NCI-H524 (cell line): ENCODE data around the gene HS1BP3.

Source experiments
- DNase-seq, 2 experiments: peaks; one replicate each; lab custom pipeline; 2025; lab: John Stamatoyannopoulos, UW

HS1BP3 gene, protein sequence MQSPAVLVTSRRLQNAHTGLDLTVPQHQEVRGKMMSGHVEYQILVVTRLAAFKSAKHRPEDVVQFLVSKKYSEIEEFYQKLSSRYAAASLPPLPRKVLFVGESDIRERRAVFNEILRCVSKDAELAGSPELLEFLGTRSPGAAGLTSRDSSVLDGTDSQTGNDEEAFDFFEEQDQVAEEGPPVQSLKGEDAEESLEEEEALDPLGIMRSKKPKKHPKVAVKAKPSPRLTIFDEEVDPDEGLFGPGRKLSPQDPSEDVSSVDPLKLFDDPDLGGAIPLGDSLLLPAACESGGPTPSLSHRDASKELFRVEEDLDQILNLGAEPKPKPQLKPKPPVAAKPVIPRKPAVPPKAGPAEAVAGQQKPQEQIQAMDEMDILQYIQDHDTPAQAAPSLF

DNA sequence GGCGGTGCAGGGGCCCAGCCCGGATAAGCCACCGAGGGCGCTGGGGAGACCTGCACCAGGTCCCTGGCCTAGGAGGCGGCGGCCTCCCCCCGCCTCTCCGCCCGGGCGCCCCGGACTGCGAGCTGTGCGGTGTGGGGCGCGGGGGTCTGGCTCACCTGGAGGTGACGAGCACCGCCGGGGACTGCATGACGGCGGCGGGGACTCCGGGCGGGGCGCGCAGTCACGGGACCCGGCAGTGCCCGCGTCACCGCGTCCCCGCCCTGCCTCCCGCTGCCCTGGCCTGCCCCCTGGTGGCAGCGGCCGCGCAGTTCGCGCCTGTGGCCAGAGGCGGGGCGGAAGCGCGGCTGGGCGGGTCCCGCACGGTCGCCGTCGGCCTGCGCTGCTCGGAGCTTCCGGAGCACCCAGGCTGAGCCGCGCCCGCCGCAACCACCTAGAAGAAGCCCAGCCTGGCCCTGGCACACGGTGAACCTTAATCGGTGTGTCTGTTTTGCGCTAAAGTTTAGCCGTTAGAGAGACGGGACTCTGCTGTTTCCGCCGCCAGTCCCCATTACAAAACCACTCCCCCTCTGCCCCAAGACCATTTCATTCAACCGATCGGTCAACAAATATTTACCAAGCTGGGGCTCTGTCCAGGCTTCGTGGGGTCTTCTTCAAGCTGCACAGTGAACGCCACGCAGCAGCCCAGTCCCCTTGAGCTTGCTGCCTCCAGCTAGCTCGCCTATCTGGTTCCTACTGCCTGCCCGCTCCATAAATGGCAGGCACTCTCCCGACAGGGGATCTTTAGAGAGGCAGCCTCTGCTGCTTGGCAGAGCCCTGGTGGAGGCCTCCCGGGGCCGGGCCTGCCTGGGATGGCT, at the start of gene HS1BP3:
Gene HS1BP3, minus strand, starts transcription at position 222 of the 854 bp plus-strand sequence. Its CDS starts 35 bp downstream, at position 187.
- DNase-seq = peak; percentile 31 to 83

DNA sequence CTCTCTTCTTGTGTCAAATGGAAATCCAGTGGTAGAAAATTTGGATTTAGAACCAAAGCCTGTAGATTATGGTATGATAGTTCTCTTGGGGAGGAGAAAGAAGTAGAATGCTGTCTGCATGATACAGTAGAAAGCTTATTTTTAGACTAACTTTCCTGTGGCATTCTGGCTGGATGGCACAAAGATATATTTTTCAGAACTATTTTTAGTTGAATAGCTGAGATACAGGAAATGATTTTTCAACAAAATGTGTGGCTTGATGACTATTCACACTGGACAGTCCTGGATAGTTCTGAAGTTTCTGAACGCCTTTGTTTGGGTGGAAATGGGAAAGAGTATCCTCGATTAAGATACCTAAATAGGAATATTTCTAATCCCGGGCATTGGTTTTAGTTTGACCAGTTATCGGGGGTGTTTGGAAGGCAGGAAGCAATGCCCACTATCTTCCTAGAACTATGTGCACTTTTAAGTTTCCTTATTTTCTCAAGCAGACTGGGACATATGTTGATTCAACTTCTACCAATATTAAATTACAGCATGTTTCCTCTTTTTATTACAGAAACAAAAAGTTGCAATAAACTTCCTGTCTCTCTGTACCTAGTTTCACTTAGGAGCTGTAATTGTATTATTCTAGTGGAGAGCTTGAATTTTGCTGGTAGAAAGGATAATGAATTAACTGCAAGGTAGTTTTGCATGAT, 48.2 kb upstream of the HS1BP3 start:
- DNase-seq = no peak

DNA sequence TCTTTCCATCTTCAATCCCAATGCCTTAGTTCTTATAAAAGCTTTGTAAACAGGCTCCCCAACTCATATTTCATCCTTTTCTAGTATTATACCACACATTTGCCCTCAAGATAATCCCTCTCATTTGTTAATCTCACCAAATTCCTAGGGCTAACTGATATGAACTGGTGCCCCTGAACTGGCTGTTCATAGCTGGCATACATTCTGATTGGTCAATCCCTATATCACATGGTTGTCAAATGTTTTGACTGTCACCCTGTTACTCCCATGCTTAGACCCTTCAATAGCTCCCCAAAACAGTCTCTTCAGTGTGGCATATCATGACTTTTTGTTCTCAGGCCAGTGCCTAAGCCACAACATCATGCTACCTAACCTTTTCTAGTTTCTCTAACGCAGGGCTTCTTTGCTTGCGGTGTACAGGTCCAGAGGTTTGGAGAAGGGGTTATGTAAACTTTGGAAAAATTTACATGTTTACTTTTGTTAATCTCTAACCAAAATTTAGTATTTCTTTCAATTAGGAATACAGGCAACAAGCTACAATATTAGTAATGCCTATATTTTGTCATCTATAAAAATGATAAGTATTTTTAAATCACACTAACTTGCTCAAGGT, 46.5 kb upstream of the HS1BP3 start:
- no peak for DNase-seq

DNA sequence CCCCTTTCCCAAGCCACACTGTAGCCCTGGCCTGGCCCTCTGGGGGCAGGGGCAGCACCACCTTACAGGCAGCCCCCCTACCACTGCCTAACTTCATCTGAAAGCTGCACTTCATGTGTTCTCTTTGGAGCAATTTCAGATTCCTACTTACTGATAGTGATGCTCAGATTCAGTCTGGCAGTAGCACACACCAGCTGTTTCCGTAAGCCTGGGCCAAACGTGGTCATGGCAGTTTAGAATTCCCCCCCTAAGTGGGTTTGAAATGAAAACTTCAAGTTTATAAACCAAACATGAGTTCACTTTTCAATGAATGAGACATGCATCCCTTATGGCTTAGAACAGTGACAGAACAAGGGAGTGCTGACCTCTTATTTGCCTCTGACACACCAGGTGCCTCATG, 45.5 kb upstream of the HS1BP3 start:
- DNase-seq = no peak

DNA sequence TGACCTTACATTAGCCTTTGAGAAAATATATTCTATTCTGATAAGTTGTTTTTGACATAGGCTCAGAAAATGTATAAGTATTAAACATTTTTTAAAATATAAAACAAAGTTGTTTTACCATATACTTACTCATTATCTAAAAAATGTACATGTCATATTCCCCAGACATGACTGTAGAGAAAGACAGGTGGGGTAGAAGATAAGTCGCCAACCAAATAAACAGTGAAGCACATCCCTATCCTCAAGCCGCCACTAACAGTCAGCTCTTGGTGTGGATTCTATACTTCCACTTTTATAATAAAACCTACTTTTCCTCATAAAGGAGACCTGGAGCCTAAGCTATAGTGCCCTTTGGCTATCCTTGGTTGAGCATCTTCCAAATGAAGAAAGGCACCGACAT, 42.4 kb upstream of the HS1BP3 start:
- no peak for DNase-seq

DNA sequence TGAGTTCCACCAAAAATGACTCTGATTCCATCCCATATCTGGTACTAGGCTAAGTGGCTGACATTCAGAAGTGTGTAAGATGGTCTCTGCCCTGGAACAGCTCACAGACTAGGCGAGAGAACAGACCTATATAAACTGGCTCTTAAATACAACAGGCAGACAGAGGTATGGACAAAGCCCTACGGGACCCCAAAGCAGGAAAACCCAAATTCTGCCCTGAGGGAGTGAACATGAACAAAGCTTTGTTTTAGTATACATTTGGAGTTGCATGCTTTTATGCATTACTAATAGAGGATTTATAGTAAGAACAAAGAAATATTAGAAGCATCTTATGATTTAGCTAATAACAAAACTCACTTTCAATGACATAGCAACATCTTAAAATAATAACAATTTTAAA, 41.2 kb upstream of the HS1BP3 start:
- no peak for DNase-seq

DNA sequence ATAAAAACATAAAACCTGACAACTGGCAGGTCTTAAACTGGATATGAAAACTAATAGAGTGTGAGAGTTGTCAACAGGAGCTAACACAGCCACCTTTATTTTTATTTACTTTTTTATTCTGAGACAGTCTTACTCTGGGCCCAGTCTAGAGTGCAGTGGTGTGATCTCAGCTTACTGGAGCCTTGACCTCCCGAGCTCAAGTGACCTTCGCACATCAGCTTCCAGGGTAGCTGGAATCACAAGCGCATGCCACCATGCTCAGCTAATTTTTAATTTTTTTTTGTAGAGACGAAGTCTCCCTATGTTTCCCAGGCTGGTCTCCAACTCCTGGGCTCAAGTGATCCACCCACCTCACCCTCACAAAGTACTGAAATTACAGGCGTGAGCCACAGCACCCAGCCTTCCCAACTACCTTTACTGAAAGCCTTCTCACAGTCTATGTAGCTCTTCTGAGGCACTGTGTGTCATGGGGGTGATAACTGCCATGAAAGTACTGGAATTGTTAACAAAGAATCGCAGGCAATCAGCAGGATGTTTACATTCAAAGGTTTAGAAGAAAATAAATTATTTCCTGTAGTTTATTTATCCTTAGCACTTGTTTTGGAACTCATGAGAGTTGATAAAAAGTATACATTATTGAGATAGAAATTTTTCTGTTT, 40.3 kb upstream of the HS1BP3 start:
- DNase-seq = no peak

DNA sequence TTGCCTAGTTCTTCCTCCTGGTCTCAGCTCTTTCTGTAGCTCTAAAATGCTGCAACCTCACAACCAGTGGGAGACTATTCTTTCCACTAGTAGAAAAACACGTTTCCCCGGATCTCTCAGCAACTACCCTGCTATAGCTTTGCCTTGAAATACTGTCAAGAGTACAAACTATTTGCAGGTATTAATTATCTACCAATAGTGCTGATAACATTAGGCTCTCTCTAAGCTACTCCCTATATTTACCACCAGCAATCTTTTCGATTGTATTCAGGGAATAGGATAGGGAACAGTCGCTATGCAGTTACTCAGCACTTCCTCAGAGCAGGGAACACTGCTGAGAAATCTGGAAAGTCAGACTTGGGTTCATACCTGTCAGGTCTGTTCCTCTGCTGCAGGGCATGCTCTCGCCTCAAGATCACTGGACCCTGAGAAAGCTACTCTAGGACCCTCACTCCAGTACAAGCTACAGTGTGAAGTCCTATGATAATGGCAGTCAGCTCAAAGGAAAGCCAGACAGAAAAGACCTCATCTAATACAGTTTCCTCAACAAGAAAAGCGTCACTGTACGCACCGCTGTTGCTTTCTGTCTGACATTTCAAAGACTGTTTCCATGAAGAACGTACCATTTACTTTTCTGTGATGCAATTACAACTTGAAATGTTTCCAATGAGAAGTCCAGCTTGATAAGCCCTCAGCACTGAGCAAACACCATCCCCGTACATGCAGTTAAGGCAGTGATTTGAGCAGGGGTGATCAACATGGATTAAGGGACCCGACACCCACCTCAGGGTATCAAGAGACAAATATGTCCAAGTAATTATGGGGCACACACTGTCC, 38.7 kb upstream of the HS1BP3 start:
- no peak for DNase-seq

DNA sequence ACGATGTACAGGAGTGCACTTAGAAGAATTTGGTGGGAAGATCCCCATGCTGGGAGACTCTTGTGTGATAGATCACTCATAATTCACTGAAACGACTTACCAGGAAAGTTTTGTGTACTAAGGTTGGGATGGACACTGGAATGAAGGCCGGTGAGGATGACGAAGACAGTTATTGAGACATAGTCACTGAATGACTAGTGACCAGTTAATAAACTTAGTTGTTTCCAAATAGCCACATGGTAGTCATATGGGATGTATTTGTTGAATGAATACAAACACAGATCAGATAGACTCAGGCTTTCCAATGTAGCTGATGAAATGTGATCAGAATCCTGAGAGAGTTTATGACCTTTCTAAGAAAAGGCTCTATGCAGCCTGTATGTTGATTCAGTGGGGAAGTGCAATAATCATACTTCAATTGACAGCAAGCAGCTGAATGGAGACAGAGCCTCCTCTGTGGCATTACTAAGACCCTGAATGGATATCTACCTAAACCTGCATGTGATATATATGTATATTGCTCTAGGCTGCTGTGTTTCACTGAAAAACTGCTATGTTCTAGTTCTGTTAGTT, 36.4 kb upstream of the HS1BP3 start:
- DNase-seq = no peak

DNA sequence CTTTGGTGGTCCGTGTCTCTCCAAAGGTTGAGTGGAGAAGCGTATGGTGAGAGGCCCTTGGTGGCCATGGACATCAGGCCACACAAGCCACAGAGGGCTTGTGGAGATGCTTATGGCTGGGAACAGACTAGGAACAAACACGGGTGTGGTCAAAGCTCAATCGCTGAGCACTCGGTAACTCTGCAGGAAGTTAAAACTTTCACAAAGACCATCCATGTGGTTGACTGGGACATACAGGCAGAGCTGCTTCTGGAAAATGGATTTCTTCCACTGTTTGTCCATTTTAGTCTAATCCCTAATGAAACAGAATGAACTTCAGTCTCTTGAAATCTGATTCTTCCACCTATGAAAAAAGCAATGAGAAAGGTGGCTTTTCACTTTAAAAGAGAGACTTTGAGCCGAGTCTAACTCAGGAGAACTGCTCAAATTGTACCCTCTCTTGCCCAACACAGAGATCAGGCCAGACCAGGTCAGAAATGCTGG, 33.7 kb upstream of the HS1BP3 start:
- DNase-seq = no peak

DNA sequence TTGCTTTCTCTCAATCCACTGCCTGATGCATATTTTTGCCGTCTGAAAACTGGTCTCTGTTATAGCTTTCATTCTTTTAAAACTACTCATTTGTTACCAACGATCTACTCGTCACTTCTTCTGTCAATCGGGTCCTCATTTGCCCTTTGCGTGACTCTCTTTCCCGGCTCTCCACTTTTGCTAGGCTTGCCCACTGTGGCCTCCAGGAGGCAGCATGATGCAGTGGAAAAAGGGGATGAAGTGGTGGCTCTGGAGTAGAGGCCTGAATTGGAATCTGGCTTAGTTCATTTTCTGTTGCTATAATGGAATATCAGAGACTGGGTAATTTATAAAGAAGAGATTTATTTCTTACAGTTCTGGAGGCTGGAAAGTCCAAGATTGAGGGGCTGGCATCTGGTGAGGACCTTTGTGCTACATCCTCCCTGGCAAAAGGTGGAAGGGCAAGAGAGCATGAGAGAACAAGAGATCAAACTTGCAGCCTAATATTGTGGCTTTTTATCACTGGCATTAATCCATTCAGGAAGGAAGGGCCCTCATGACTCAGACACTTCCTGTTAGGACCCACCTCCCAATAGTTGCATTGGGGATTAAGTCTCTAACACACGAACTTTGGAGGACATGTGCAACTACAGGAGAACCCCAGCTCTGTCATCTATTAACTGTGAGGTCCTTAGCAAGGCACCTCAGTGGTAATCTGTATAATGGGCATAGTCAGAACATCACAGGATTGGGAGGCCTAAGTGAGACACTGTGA, 31.4 kb upstream of the HS1BP3 start:
- DNase-seq = no peak

DNA sequence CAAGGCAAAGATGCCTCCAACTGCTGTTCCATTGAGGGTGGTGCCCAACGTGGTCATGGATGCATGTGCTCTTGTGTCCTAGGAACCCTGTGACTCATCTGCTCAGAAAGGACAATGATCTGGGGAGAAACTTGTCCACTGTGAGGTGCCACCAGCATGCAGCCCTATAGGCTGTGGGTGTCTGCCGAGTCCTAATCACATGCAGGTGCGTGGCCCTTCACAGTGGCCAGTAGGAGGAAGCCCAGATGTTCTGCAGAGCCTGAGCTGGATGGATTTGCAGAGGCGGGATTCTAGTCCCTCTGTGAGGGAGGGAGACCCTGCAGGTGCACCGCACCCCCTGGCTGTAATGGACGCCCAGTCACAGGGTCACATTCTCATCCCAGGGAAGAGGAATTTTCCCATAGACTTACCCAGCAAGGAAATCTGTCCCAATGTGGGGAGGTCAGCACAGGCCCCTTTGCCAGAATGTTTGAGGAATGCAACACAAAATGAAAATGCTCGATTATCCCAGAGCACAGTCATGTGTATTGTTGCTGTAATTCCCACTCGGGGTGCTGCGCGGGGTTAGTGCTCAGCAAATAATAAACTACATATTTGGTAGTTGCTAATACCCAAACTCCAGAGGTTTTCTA, 30.0 kb upstream of the HS1BP3 start:
- DNase-seq = no peak

DNA sequence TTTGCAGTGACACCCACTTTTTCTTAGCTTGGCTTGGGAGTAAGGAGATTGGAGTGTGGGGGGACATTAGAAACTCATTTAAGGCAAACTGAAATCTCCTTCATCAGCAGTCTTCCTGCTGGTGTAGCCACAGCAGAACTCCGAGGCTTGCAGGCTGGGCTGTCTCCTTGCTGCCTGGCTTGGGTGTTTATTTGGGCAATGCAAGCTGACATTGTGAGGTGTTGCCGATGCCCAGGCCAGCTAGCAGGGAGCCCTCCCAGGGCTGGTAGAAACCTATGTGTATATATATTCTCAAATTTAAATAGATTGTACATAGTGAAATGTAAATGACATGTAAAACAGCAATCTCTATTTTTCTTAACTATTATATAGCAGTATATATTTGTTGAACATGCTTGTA, 27.9 kb upstream of the HS1BP3 start:
- no peak for DNase-seq

DNA sequence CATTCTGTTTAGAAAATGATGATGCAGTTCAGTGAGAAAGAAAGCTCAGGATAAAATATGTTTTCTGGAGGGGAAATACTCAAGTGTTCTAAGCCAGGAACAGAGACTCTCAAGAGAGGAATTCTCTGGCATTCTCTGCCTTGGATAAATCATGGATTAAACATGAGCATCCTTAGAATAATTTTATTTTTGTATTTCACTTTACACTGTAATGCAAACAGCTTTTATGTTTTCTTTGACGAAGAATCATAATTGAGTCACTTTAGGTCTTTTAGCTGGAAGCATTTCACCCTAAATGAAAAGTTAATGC, 27.1 kb upstream of the HS1BP3 start:
- no peak for DNase-seq

DNA sequence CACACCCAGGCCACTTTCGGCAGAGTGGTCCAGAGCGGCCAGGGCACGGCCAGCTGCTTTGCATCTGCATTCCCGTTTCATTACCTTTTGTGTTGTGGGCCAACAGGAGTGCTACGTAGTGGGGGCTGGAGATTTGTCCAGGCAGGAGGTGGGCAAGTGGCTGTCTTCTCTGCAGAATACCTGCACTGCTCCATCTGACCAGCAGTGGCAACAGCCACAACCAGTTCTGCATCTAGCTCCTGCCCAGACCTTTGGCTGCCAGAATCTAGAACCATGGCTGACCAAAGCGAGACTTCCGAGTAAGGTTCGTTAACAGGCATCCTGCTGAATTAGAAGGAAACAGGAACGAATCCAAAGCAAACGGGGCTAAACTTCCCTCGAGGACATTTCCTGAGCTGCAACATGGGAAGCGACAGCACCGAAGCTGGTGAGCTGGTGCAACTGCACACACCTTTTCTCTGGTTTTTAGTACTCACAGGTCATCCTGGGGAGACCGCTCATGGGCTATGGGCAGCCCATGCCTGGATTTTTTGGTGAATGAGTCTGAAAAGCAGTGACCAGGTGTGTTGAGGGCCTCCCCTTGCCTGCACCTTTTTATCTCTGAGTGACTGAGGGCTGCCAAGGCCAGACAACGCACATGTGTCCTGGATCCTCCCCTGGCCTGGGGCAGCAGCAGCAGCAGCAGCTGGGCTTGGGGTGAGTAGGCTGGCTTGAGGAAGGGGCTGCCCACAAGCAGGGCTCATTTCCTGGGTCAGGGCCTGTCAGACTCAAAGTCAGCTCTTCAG, 26.6 kb upstream of the HS1BP3 start:
- no peak for DNase-seq

DNA sequence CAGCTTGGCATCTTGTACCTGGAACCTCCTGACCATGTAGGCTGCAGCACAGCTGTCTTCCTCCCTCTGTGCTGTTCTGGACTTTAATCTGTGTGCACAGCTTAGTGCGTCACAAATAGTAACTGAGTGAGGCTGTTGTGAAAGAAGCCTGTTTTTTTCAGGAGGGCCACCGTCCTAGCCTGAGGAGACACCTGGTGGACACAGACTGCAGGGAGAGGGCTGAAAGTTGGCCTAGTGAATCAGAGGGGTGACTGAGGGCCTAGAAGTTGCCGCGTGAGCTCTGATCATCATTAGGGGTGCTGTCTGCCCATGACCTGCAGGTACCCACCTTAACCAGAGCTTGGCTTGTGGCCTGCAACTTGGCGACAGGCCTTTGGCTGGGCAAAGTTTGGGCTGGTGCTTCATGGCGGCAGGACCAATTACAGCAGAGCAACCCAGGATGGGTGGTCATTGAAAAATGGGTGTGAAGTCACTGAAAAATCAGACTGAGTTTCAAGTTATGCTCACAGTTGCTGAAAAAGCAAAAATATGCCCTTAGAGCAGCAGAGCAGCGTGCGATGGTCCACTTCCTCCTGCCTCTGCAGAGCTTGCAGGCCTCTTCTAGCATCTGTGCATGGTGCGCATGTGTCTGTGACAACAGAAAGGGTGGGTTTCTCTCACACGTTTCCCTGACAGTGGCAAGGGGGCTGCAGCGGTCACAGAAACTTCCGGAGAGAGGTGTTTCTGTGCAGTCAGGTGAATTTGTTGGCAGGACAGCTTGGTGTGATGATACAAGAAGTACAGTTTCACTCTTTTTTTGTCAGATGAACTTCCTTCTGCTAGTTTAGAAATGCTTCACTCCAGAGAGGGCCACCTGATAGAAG, 25.7 kb upstream of the HS1BP3 start:
- DNase-seq = no peak

DNA sequence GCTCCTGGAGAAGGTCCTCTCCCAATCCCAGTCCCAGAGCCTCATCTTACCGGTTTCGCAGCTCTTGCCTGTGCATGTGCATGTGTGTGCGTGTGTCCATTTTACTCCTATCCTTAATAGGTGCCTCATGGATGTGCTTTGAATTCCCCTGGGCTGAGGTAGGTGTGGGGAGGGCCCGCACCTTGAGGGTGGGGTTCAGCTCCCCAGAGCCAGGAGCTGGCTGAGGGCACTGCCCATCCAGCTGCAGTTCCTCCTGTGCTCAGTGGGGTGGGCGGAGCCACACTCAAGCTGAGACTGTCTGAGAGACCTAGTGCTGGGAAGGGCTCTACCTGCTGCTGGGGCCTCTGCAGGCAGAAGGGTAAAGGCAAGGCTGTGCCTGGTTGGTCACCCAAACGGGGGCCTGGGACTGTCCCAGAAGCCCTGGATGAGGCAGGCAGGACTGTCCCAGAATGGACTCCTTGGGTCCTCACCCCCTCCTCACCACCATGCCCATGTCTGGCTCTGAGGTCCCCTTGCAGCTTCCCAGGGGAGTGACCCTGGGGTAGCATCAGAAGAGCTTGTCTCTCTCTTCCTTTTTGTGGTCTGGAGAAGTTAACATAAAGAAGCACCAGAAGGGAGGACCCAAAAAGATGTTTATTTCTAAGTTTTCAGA, 24.9 kb upstream of the HS1BP3 start:
- DNase-seq = peak in 1 of 2 experiments; percentile 26
